K562 treated with DMSO at 1 percent for 48 hours (cell line): ENCODE data around the gene PRELID3B. TPM values are rescaled to one million over a fixed set of nuclear protein-coding genes. Genes with fewer than 3 reads are reported as not detected.

Experiments used
- total RNA-seq: library from RNA; unstranded; fragments of 300-600 nt; gene quantifications from 2 replicates; pipeline ENCODE4 v1.2.3, GENCODE V29; 2022; ENCODE audit warnings: low replicate concordance; ENCODE audit errors: extremely low read depth

PRELID3B gene
- not detected in 2 replicates for total RNA-seq

GRCh38 chr20:59042151-59042795, at the start of gene PRELID3B:
Gene PRELID3B (minus strand): TSS chr20:59042786. CDS start chr20:59042730, 56 bp downstream.

DNA sequence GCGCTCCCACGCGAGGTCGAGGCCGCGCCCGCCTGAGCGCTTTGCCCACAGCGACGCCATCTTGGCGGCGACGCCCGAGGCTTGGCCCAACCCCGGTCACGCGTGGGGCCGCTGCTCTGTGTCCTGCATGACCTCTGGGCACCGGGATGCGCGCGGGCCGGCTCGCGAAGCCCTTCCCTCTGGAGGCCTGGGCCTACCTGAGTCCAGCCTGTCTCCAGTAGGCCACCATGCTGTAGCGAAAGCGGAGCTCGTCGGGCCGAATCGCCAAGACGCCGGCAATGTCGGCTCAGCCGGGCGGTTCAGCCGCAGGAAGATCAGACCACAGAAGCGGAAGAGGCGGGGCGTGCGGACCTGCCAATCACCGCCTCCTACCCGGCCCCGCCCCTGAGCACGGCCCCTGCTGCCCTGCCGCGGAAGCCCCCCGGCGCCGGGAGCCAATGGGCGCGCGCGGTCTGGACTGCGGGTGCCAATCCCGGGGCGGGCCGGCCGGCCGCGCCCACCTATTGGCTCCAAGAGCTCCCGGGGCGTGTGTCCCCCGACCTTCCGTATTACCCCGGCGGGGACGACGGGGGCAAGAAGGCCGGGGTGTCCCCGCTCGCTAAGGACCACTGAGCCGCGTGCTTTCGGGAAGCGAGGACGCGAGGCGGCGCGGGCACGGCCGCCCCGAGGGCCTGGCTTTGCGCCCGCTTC, 10.4 kb downstream of the PRELID3B start, which contains the start of gene ATP5F1E:
Gene ATP5F1E, minus strand, starts transcription at position 313 of the 690 bp plus-strand sequence. Its CDS starts 84 bp downstream, at position 229.

DNA sequence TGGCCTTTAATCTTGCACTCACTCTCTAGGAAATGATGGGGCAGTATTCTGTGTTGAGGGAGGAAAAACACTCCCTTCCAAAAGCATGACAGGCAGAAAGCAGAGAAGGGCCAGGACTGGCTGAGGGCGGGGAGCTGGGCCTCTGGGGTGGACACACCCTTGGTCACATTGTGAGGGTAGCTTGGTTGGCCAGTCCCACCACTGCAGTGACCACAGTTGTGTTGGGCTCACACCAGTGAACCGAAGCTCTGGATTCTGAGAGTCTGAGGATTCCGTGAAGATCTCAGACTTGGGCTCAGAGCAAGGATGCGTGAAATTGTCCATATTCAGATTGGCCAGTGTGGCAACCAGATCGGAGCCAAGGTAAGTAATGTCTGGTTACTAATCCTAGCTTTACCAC, 23.4 kb downstream of the PRELID3B start, which contains the start of gene TUBB1:
Gene TUBB1, plus strand, starts transcription at position 213 of the 400 bp plus-strand sequence. Its CDS starts 94 bp downstream, at position 307.

DNA sequence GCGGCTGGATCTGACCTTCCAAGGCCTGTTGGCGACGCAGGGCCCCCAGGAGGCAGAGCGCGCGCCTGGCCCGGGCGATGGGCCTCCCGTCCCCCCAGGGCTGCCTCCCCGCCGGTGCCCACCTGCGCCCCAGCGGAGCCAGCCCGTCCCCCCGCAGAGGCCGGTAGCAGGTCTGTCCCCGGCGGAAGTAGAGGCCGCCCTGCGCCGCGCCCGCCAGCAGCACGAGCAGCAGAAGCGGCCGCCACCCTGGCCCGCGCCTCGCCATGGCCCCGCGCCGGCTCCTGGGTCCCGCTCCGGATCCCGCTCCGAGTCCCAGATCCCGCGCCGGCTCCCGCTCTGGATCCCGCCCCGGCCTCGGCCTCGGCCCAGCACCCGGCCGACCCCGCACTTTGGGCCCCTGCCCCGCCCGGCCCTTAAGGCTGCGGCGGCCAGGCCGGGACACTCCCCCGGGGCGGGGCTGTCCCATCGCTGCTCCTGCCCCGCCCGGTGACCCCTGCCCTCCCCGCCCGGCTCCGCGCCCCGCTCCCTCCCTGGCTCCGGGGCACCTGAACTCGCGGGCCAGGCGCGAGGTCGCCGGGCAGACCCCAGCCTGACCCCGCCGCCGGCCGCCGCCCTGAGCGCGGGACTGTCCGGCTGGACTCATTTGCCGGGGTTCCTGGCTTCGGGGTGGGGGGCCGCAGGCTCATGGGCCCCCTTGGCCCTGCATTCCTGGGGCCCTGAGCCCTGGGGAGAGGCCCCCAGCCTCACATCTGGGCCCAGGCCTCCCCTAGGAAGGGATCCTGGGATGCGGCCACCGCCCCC, 35.5 kb downstream of the PRELID3B start, which contains the start of gene CTSZ:
Gene CTSZ, minus strand, starts transcription at position 391 of the 801 bp plus-strand sequence. Its CDS starts 126 bp downstream, at position 265.

Other genes with a start within 250 kb of the PRELID3B start
- not detected in 2 replicates for gene GNAS-AS1, start 191.9 kb downstream of the PRELID3B start, total RNA-seq
- gene GNAS, start 190.1 kb downstream of the PRELID3B start, total RNA-seq = 466 and 817 TPM in 2 replicates
- gene NELFCD, start 61.5 kb downstream of the PRELID3B start, total RNA-seq = not detected in 2 replicates
- not detected in 2 replicates for gene CTSZ, start 35.5 kb downstream of the PRELID3B start, total RNA-seq
- gene TUBB1, start 23.4 kb downstream of the PRELID3B start, total RNA-seq = not detected in 2 replicates
- gene ATP5F1E, start 10.5 kb downstream of the PRELID3B start, total RNA-seq = not detected in 2 replicates
- gene ZNF831, start 121.0 kb upstream of the PRELID3B start, total RNA-seq = not detected in 2 replicates